IMR-90 (cell line): ENCODE measurements around the gene CASKIN1.

Experiments used
- BHLHE40 ChIP-seq: fragments of 150-350 bp; IDR thresholded peaks from 2 replicates; pipeline ENCODE4 v1.6.1; 2016; ENCODE audit warnings: mild to moderate bottlenecking, low read depth, low read length
- CEBPB ChIP-seq: IDR thresholded peaks from 2 replicates; pipeline ENCODE4 v1.6.1; 2012; ENCODE audit warnings: low read depth, low read length, improper control_type of control experiment
- POLR2A ChIP-seq: IDR thresholded peaks from 2 replicates; pipeline ENCODE4 v1.6.1; 2012; ENCODE audit warnings: mild to moderate bottlenecking, low read depth, low read length
- TF ChIP-seq, protein P1 (sequence below): conservative IDR thresholded peaks from 2 replicates; pipeline ENCODE4 v1.5.1; 2012; ENCODE audit warnings: mild to moderate bottlenecking, low read depth, low read length, improper control_type of control experiment
- TF ChIP-seq, protein P2 (sequence below): fragments of 150-350 bp; IDR thresholded peaks from 2 replicates; pipeline ENCODE4 v1.6.1; 2017; ENCODE audit warnings: mild to moderate bottlenecking, antibody characterized with exemption, low read length, low read depth

DNA sequence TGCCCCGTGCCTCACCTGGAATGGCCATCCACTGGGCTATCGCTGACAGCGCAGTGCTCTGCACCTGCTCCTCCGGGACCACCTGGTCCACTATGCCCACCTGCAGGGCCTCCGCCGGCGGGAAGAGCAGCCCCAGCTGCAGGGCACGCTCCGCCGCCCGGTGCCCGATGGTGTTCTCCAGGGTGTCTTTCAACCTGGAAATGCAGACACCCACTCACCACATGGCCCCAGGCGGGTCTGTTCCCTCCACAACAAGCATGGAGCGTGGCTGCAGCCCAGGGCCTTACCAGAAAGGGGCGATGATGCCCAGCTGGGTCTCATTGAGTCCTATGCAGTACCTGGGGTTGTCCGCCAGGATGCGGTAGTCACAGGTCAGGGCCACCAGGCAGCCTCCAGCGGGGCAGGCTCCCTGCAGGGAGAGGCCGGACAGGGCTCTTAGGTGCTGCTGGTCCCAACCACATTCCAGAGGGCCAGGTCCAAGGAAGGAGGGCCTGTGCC lies 46.7 kb upstream of the CASKIN1 start:
- TF ChIP-seq, protein P1, sequence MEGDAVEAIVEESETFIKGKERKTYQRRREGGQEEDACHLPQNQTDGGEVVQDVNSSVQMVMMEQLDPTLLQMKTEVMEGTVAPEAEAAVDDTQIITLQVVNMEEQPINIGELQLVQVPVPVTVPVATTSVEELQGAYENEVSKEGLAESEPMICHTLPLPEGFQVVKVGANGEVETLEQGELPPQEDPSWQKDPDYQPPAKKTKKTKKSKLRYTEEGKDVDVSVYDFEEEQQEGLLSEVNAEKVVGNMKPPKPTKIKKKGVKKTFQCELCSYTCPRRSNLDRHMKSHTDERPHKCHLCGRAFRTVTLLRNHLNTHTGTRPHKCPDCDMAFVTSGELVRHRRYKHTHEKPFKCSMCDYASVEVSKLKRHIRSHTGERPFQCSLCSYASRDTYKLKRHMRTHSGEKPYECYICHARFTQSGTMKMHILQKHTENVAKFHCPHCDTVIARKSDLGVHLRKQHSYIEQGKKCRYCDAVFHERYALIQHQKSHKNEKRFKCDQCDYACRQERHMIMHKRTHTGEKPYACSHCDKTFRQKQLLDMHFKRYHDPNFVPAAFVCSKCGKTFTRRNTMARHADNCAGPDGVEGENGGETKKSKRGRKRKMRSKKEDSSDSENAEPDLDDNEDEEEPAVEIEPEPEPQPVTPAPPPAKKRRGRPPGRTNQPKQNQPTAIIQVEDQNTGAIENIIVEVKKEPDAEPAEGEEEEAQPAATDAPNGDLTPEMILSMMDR, result no peak
- TF ChIP-seq, protein P2, sequence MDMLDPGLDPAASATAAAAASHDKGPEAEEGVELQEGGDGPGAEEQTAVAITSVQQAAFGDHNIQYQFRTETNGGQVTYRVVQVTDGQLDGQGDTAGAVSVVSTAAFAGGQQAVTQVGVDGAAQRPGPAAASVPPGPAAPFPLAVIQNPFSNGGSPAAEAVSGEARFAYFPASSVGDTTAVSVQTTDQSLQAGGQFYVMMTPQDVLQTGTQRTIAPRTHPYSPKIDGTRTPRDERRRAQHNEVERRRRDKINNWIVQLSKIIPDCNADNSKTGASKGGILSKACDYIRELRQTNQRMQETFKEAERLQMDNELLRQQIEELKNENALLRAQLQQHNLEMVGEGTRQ, result no peak
- no peak for TF ChIP-seq BHLHE40
- TF ChIP-seq CEBPB, result no peak
- TF ChIP-seq POLR2A, result no peak
